HCT116 (cell line): Measurements from ENCODE around the gene ITGBL1.

Source experiments
- CTCF ChIP-seq, 3 experiments: fragments of 200-600 bp in 1 of 3; sonication (generic) in 1 of 3; IDR thresholded peaks in 2 of 3; conservative IDR thresholded peaks in 1 of 3; 2 replicates each; pipeline ENCODE4 v1.5.1; 2012 to 2017; ENCODE audit warnings: low read depth in 2 of 3, low read length in 2 of 3, antibody characterized with exemption in 1 of 3, borderline replicate concordance in 1 of 3, control low read depth in 1 of 3, mild to moderate bottlenecking in 1 of 3, mixed read lengths in 1 of 3, mixed run types in 1 of 3, moderate library complexity in 1 of 3; ENCODE audit not compliant: insufficient read depth in 1 of 3
- EGR1 ChIP-seq: IDR thresholded peaks from 2 replicates; pipeline ENCODE4 v1.6.1; 2012; ENCODE audit warnings: low read depth
- EZH2 ChIP-seq: fragments of 200-600 bp; sonication (generic); IDR thresholded peaks from 2 replicates; pipeline ENCODE4 v1.6.1; 2017; ENCODE audit warnings: antibody characterized with exemption, mixed run types
- POLR2AphosphoS5 ChIP-seq: IDR thresholded peaks from 2 replicates; pipeline ENCODE4 v1.6.1; 2011; ENCODE audit warnings: mild to moderate bottlenecking, low read depth, low read length, moderate library complexity
- RAD21 ChIP-seq: IDR thresholded peaks from 2 replicates; pipeline ENCODE4 v1.6.1; 2012; ENCODE audit warnings: low read depth, mild to moderate bottlenecking
- SIN3A ChIP-seq: IDR thresholded peaks from 2 replicates; pipeline ENCODE4 v1.6.1; 2012; ENCODE audit warnings: low read depth
- SP1 ChIP-seq: IDR thresholded peaks from 2 replicates; pipeline ENCODE4 v1.6.1; 2012; ENCODE audit warnings: low read depth
- SRF ChIP-seq: IDR thresholded peaks from 2 replicates; pipeline ENCODE4 v1.6.1; 2012; ENCODE audit warnings: low read depth
- TCF7L2 ChIP-seq: IDR thresholded peaks from 2 replicates; pipeline ENCODE4 v1.7.0; 2011; ENCODE audit warnings: borderline replicate concordance, inconsistent platforms; ENCODE audit not compliant: insufficient read depth, insufficient read length; ENCODE audit errors: extremely low read depth
- ZBTB33 ChIP-seq: IDR thresholded peaks from 2 replicates; pipeline ENCODE4 v1.6.1; 2011; ENCODE audit warnings: mild to moderate bottlenecking, low read length, moderate library complexity; ENCODE audit not compliant: insufficient replicate concordance; ENCODE audit errors: extremely low read depth
- TF ChIP-seq, protein P1 (sequence below): IDR thresholded peaks from 2 replicates; pipeline ENCODE4 v1.6.1; 2012

DNA sequence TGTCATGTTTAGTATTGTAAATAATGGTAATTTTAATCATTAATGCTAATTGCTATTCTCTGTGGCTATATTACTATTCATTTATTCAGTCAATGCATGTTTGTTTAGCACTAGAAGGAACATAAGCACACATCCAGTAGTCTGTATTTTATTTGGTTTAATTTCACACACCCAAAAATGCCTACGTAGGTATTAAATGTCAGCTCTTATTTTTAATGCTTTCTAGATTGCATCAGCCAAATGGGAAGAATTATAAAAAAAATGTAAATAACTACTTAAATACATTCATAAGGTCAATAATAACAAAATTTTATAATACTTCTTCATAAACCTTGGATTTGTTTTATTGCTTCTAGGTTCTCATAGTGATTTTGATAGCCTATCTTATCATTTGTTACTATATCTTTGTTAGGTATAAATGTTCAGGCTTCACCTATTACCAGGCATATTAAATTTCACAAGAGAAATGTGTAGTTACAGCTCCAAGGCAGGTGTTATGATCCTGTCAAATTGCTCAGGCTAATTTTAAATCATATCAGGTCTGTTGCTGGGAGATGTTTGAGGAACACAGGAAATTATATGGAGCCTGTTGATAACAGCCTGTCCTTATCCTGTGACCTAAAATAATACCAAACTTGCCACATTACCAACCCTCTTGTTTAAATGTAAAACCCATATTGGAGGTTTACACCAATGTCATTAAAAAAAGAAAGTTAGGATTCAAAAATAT lies 34.4 kb downstream of the ITGBL1 start:
- TF ChIP-seq CTCF (IDR thresholded peaks at IDR 0.05 in 2 of 3, conservative IDR thresholded peaks at IDR 0.05 in 1 of 3; ENCODE audit: borderline replicate concordance in 1 of 3, insufficient read depth in 1 of 3, low read depth in 2 of 3, low read length in 2 of 3) = no peak
- TF ChIP-seq RAD21 = no peak
- TF ChIP-seq EZH2 = no peak
- TF ChIP-seq SIN3A = no peak
- no peak for TF ChIP-seq SP1
- TF ChIP-seq EGR1 = no peak
- no peak for TF ChIP-seq TCF7L2
- no peak for TF ChIP-seq POLR2AphosphoS5
- TF ChIP-seq, protein P1, sequence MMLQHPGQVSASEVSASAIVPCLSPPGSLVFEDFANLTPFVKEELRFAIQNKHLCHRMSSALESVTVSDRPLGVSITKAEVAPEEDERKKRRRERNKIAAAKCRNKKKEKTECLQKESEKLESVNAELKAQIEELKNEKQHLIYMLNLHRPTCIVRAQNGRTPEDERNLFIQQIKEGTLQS = no peak
- no peak for TF ChIP-seq SRF
- no peak for TF ChIP-seq ZBTB33
